ENCODE data around the gene ARID5B. TPM values are rescaled to one million over a fixed set of nuclear protein-coding genes. Genes with fewer than 3 reads are reported as not detected.

ARID5B gene
- polyA plus RNA-seq, 1 experiment = 137 TPM

GRCh38 chr10:62116896-62117295, 215.4 kb downstream of the ARID5B start:
- ChIA-PET POLR2A (no interaction called here), CTCF (no interaction called here)
- Histone ChIP-seq H3K27me3 (ENCODE audit: control insufficient read depth, insufficient read depth, low read length) (no peaks in the 10 kb centered on the region), H3K4me3 (ENCODE audit: low read depth, low read length) (no peak overlapping the region), H3K9me3 (ENCODE audit: control insufficient read depth, insufficient read depth, low read length) (no peaks in the 10 kb centered on the region), H3K27ac (ENCODE audit: low read depth, low read length) (no peak overlapping the region)
- TF ChIP-seq, protein P1, sequence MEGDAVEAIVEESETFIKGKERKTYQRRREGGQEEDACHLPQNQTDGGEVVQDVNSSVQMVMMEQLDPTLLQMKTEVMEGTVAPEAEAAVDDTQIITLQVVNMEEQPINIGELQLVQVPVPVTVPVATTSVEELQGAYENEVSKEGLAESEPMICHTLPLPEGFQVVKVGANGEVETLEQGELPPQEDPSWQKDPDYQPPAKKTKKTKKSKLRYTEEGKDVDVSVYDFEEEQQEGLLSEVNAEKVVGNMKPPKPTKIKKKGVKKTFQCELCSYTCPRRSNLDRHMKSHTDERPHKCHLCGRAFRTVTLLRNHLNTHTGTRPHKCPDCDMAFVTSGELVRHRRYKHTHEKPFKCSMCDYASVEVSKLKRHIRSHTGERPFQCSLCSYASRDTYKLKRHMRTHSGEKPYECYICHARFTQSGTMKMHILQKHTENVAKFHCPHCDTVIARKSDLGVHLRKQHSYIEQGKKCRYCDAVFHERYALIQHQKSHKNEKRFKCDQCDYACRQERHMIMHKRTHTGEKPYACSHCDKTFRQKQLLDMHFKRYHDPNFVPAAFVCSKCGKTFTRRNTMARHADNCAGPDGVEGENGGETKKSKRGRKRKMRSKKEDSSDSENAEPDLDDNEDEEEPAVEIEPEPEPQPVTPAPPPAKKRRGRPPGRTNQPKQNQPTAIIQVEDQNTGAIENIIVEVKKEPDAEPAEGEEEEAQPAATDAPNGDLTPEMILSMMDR (IDR thresholded peaks at IDR 0.05; ENCODE audit: low read depth, low read length) = no peak
- DNase-seq (ENCODE audit: low read depth, low spot score) = no peak

DNA sequence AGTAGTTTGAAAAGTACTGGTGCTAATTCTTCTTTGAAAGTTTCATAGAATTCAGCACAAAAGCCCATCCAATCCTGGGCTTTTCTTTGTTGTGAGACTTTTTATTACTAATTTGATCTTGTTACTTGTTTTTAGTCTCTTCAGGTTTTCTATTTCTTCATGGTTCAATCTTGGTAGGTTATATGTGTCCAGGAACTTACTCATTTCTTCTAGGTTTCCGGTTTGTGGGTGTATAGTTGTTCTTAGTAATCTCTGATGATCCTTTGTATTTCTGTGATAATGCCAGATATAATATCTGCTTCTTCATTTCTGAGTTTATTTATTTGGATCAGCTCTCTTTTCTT, 219.7 kb downstream of the ARID5B start:
- ChIA-PET POLR2A (no interaction called here), CTCF (no interaction called here)
- H3K4me3 ChIP-seq (ENCODE audit: low read depth, low read length) = no peak overlapping the region
- no peak overlapping the region for H3K27ac ChIP-seq (ENCODE audit: low read depth, low read length)
- H3K9me3 ChIP-seq (ENCODE audit: control insufficient read depth, insufficient read depth, low read length) = peaks cover 4% of the 10 kb centered on the region; the same call in 1 of the 2 replicates
- TF ChIP-seq, protein P1 (IDR thresholded peaks at IDR 0.05; ENCODE audit: low read depth, low read length) = no peak
- DNase-seq (ENCODE audit: low read depth, low spot score) = no peak
- no peaks in the 10 kb centered on the region for H3K27me3 ChIP-seq (ENCODE audit: control insufficient read depth, insufficient read depth, low read length)

GRCh38 chr10:62127975-62128374, 226.5 kb downstream of the ARID5B start:
- ChIA-PET POLR2A (no interaction called here), CTCF (no interaction called here)
- Histone ChIP-seq H3K9me3 (ENCODE audit: control insufficient read depth, insufficient read depth, low read length) (peaks cover 4% of the 10 kb centered on the region; the same call in 1 of the 2 replicates), H3K4me3 (ENCODE audit: low read depth, low read length) (no peak overlapping the region), H3K27ac (ENCODE audit: low read depth, low read length) (no peak overlapping the region), H3K27me3 (ENCODE audit: control insufficient read depth, insufficient read depth, low read length) (no peaks in the 10 kb centered on the region)
- no peak for DNase-seq (ENCODE audit: low read depth, low spot score)
- TF ChIP-seq, protein P1 (IDR thresholded peaks at IDR 0.05; ENCODE audit: low read depth, low read length) = no peak

- CTCF ChIA-PET = interaction anchor here (0.6 to 1.0 kb wide), 2 partner anchors 34 to 234 kb away, joined by 3 read pairs; no protein-coding TSS in a partner anchor
- DNase-seq (ENCODE audit: low read depth, low spot score) = peak; percentile 91
- no peaks in the 10 kb centered on the region for H3K9me3 ChIP-seq (ENCODE audit: control insufficient read depth, insufficient read depth, low read length)
- TF ChIP-seq, protein P1 (IDR thresholded peaks at IDR 0.05; ENCODE audit: low read depth, low read length) = no peak
- H3K4me3 ChIP-seq (ENCODE audit: low read depth, low read length) = no peak overlapping the region
- H3K27me3 ChIP-seq (ENCODE audit: control insufficient read depth, insufficient read depth, low read length) = no peaks in the 10 kb centered on the region
- H3K27ac ChIP-seq (ENCODE audit: low read depth, low read length) = peak overlapping the region; percentile 55
- POLR2A ChIA-PET = interaction anchor here (0.5 to 1.3 kb wide), 6 partner anchors 32 to 113 kb away, joined by 3 to 7 read pairs (median 4); no protein-coding TSS in a partner anchor
These were observed 229.4 kb downstream of the ARID5B start for GRCh38 chr10:62130948-62131347.

DNA sequence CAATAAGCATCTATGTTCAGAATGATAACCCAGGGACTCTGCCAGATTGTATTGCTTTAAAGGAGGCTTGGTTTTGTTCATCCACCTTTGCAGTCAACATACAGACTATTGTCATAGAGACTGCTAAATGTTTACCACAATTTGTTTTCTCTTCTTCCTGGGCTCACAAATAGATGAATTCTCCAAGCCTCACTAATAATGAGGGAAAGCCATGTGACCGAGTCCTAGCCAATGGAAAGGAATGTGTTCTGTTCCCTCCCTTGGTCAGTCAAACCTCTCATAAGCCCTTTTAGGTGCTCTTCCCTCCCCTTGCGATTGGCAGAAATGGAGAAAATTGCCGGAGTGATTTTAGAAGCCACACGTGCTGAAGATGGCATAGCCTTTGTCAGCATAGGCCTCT, 230.2 kb downstream of the ARID5B start:
- H3K27me3 ChIP-seq (ENCODE audit: control insufficient read depth, insufficient read depth, low read length) = no peaks in the 10 kb centered on the region
- peak overlapping the region; percentile 74 for H3K27ac ChIP-seq (ENCODE audit: low read depth, low read length)
- H3K9me3 ChIP-seq (ENCODE audit: control insufficient read depth, insufficient read depth, low read length) = no peaks in the 10 kb centered on the region
- ChIA-PET POLR2A (interaction anchor here (0.9 to 1.3 kb wide), 2 partner anchors 33 to 37 kb away, joined by 4 read pairs; no protein-coding TSS in a partner anchor), CTCF (interaction anchor here (1.0 kb wide), 1 partner anchor 235 kb away, joined by 3 read pairs; no protein-coding TSS in a partner anchor)
- no peak overlapping the region for H3K4me3 ChIP-seq (ENCODE audit: low read depth, low read length)
- no peak for DNase-seq (ENCODE audit: low read depth, low spot score)
- TF ChIP-seq, protein P1 (IDR thresholded peaks at IDR 0.05; ENCODE audit: low read depth, low read length) = no peak

All from AG04450 (cell line).